Measurements from ENCODE around the gene ZSWIM8.

GRCh38 chr10:73824146-73824725, 38.8 kb downstream of the ZSWIM8 start:
- TF ChIP-seq, protein P1, sequence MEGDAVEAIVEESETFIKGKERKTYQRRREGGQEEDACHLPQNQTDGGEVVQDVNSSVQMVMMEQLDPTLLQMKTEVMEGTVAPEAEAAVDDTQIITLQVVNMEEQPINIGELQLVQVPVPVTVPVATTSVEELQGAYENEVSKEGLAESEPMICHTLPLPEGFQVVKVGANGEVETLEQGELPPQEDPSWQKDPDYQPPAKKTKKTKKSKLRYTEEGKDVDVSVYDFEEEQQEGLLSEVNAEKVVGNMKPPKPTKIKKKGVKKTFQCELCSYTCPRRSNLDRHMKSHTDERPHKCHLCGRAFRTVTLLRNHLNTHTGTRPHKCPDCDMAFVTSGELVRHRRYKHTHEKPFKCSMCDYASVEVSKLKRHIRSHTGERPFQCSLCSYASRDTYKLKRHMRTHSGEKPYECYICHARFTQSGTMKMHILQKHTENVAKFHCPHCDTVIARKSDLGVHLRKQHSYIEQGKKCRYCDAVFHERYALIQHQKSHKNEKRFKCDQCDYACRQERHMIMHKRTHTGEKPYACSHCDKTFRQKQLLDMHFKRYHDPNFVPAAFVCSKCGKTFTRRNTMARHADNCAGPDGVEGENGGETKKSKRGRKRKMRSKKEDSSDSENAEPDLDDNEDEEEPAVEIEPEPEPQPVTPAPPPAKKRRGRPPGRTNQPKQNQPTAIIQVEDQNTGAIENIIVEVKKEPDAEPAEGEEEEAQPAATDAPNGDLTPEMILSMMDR (IDR thresholded peaks at IDR 0.05; ENCODE audit: poor library complexity) = no peak
- TF ChIP-seq EZH2 (IDR thresholded peaks at IDR 0.05; ENCODE audit: borderline replicate concordance) = no peak

Data from hepatocyte (in vitro differentiated cells).